CD4-positive, CD25-positive, alpha-beta regulatory T cell (primary cell): Measurements from ENCODE around the gene AP4B1. TPM values are rescaled to one million over a fixed set of nuclear protein-coding genes. Genes with fewer than 3 reads are reported as not detected.
A peak's percentile ranks its signal among the peaks of the same experiment; 100 is the strongest.

Experiments
- ATAC-seq, 2 donors: fragments of 150-1000 bp; cut with Tn5 transposase; one replicate each; pipeline ENCODE4 v1.10.0; 2021; ENCODE audit warnings: low read depth in 2 of 2, moderate number of reproducible peaks in 2 of 2, moderate library complexity in 1 of 2
- DNase-seq, 3 donors: peaks; one replicate each; pipeline versions ENCODE4 v3.0.0 to v3.0.0-alpha.2; 2012 to 2022; ENCODE audit warnings: mixed read lengths in 1 of 3
- H3K27ac ChIP-seq: one replicate; pipeline ENCODE4 v1.7.0; 2013; ENCODE audit warnings: mild to moderate bottlenecking, low read length; ENCODE audit not compliant: insufficient read depth, poor library complexity, severe bottlenecking
- H3K27me3 ChIP-seq: one replicate; pipeline ENCODE4 v1.7.0; 2013; ENCODE audit warnings: low read length; ENCODE audit not compliant: control insufficient read depth, insufficient read depth
- H3K36me3 ChIP-seq: one replicate; pipeline ENCODE4 v1.7.0; 2013; ENCODE audit warnings: mild to moderate bottlenecking, low read length, moderate library complexity; ENCODE audit not compliant: control insufficient read depth, insufficient read depth
- H3K4me1 ChIP-seq: 2 replicates; pipeline ENCODE4 v1.7.0; 2013; ENCODE audit warnings: mild to moderate bottlenecking, low read length; ENCODE audit not compliant: insufficient read depth, control insufficient read depth, poor library complexity, severe bottlenecking
- H3K4me3 ChIP-seq: one replicate; pipeline ENCODE4 v1.7.0; 2013; ENCODE audit warnings: low read depth, mild to moderate bottlenecking, low read length, moderate library complexity
- H3K9me3 ChIP-seq, 2 experiments: 1 replicate in 1 of 2; 2 replicates in 1 of 2; pipeline ENCODE4 v1.7.0; 2013; ENCODE audit warnings: low read length in 2 of 2, mild to moderate bottlenecking in 1 of 2, moderate library complexity in 1 of 2; ENCODE audit not compliant: control insufficient read depth in 2 of 2
- H3K27ac Mint-ChIP-seq, 3 donors: one replicate each; pipeline ENCODE4 v1.8.0; 2020 to 2022; ENCODE audit warnings: mild to moderate bottlenecking in 3 of 3, mixed read lengths in 3 of 3, moderate library complexity in 2 of 3
- H3K27me3 Mint-ChIP-seq: one replicate; pipeline ENCODE4 v1.8.0; 2022; ENCODE audit warnings: mild to moderate bottlenecking, mixed read lengths
- H3K36me3 Mint-ChIP-seq: one replicate; pipeline ENCODE4 v1.8.0; 2020; ENCODE audit warnings: mixed read lengths
- H3K4me1 Mint-ChIP-seq, 4 donors: one replicate each; pipeline ENCODE4 v1.8.0; 2020 to 2022; ENCODE audit warnings: mixed read lengths in 4 of 4, mild to moderate bottlenecking in 1 of 4
- H3K4me3 Mint-ChIP-seq, 4 donors: one replicate each; pipeline ENCODE4 v1.8.0; 2020 to 2022; ENCODE audit warnings: mild to moderate bottlenecking in 4 of 4, mixed read lengths in 4 of 4, moderate library complexity in 3 of 4
- H3K9me3 Mint-ChIP-seq, 7 donors: one replicate each; pipeline ENCODE4 v1.8.0; 2020 to 2022; ENCODE audit warnings: mixed read lengths in 7 of 7, mild to moderate bottlenecking in 3 of 7, moderate library complexity in 2 of 7
- polyA plus RNA-seq, 4 donors: library from polyadenylated mRNA; unstranded; fragments of 300-500 nt; fragmentation: Illumina TruSeq; gene quantifications; one replicate each; pipeline ENCODE4 v1.2.3, GENCODE V29; 2021
- total RNA-seq: library from RNA; stranded (reverse); gene quantifications from one replicate; pipeline ENCODE4 v1.2.3, GENCODE V29; 2022

The AP4B1 gene
- total and polyA plus RNA-seq, 5 donors from 2014 or later: 12.9 to 53.6 (median 15.9) TPM

DNA sequence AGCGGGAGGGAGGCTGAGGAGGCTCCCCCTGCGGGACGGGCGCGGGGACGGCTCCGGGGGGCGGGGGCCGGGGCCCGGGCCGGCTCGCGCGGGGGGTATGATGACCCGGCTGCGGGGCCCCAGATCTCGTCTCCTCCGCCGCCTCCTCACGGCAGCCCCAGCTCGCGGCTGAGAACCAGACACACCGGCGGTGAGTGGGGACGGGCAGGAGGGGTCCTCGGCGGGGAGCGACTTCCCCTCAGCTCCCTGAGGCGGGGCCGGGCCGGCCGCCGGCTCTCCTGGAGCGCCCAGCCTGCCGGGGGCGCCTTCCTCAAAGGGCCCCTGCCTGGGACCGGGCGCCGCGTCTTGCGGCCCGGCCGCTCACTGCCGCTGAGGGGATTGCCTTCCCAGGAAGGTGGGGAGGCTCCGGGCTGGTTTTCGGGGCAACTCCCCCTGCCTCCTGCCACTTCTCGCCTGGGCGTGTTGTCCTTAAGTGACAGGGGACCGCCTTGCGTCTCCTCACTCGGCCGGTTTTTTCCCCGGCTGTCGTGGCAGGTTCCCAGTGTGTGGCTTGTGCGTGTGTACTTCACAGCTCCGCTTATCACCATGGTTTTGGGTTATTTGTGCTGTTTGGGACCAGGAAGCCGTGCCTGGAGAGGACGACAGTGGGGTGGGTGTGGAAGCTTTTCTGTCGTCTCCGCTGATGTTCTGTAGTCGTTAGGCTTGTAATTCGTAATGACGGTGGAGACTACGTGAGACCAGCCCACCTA lies 25.3 kb upstream of the AP4B1 start:
- H3K27ac Mint-ChIP-seq: peak overlapping the region; percentile 94 to 100 (median 98)
- ATAC-seq: peak; percentile 26 to 33
- peak overlapping the region; percentile 96 to 99 (median 98) for H3K4me3 Mint-ChIP-seq
- H3K27me3 ChIP-seq: no peaks in the 10 kb centered on the region
- H3K27ac ChIP-seq: peak overlapping the region; percentile 98
- peaks cover 42 to 60% (median 52%) of the 10 kb centered on the region in 4 donors for H3K4me1 Mint-ChIP-seq
- no peaks in the 10 kb centered on the region for H3K27me3 Mint-ChIP-seq
- no peaks in the 10 kb centered on the region for H3K9me3 ChIP-seq
- peaks cover 17% of the 10 kb centered on the region for H3K36me3 Mint-ChIP-seq
- H3K4me3 ChIP-seq: peak overlapping the region; percentile 95
- peak; percentile 59 to 75 (median 69) for DNase-seq
- H3K36me3 ChIP-seq: no peaks in the 10 kb centered on the region
- no peaks in the 10 kb centered on the region for H3K9me3 Mint-ChIP-seq
- peaks cover 52% of the 10 kb centered on the region for H3K4me1 ChIP-seq

DNA sequence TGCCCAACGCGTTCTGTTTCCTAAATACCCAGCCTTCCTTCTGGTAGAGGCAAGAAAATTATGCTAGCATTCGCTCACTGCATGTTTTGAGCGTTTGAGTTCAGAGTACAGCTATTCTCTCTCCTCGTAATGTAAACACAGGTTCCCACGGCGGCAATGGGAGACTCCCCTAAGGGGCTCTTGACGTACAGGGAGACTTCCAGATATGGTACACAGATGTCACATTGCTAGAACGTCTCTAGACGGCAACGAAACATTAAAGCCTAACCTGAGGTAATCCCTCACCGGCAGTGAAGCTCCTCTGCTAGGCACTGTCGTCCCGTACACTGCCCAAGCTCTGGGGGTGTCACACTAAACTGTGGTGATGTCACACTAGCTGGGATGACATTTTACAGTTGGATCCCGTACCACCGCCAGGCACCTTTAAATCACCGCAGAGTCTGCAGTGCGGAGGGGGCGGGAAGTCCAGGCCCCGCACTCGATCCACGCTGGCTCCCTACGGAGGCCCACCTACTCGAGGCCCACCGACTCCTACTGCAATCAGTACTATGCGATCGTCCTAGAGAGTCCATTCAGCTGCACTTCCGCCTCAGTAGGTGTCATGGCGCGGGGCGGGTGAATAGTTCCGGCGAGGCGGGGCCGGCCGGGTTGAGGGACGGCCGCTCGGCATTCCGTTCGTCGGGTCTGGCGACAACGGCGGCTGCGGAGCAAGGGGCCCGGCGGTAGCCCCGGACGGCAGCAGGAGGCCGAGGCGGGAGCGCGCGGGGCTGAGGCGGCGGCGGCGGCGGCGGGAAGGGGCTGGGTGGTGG lies 24.5 kb upstream of the AP4B1 start, which contains the start of gene HIPK1:
TSS of gene HIPK1 (plus strand) at position 384 of the 809 bp plus-strand sequence.
- H3K4me1 ChIP-seq: peaks cover 48% of the 10 kb centered on the region
- no peaks in the 10 kb centered on the region for H3K27me3 ChIP-seq
- H3K36me3 Mint-ChIP-seq: peaks cover 15% of the 10 kb centered on the region
- no peaks in the 10 kb centered on the region for H3K9me3 Mint-ChIP-seq
- DNase-seq: peak; percentile 88 to 94 (median 93)
- ATAC-seq: peak; percentile 80 to 84
- peaks cover 39 to 56% (median 49%) of the 10 kb centered on the region in 4 donors for H3K4me1 Mint-ChIP-seq
- peak within 1 kb of the TSS; percentile 98 to 99 (median 99) for H3K4me3 Mint-ChIP-seq
- no peaks in the 10 kb centered on the region for H3K36me3 ChIP-seq
- no peaks in the 10 kb centered on the region for H3K9me3 ChIP-seq
- peak within 1 kb of the TSS; percentile 96 for H3K4me3 ChIP-seq
- H3K27ac Mint-ChIP-seq: peak within 1 kb of the TSS; percentile 99 to 100 (median 100)
- H3K27me3 Mint-ChIP-seq: no peaks in the 10 kb centered on the region
- peak within 1 kb of the TSS; percentile 98 for H3K27ac ChIP-seq

DNA sequence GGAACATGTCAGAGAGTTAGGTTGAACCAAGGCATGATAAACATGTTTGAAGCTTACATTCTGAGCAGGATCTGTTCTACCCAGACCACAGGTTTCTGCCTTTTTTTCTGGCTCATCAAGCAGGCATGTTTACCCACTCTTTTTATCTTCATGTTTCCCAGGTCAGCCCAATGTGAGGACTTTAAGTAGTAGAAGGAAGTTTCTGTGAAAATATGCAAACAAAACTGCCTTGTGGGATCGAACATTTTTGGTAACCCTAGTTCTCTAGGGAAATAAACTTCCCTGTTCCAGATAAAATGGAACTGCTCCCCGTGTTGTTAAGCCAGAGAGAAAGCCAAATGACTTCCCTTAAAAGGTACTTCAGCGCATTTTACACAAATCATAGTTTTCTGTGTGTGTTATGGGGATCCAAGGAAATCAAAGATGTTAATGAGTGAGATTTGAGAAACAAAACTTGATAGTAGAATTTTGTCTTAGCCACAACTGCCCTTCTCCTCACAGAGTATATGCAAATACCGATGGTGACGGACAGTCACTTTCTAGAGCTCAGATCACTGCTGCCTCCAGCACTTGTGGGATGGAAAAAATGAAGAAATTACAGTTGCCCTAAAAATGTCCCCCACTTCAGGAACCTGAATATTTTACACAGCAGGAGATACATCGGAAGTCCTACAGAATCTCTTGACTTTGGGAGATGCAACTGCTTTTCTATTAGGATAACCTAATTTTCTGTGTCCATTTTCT lies 23.8 kb upstream of the AP4B1 start:
- no peaks in the 10 kb centered on the region for H3K27me3 ChIP-seq
- peaks cover under 1% of the 10 kb centered on the region for H3K27me3 Mint-ChIP-seq
- H3K4me1 Mint-ChIP-seq: peaks cover 33 to 48% (median 42%) of the 10 kb centered on the region in 4 donors
- peak overlapping the region; percentile 99 to 100 (median 100) for H3K27ac Mint-ChIP-seq
- H3K4me1 ChIP-seq: peaks cover 41% of the 10 kb centered on the region
- H3K27ac ChIP-seq: peak overlapping the region; percentile 98
- H3K9me3 ChIP-seq: no peaks in the 10 kb centered on the region
- no peaks in the 10 kb centered on the region for H3K36me3 ChIP-seq
- no peaks in the 10 kb centered on the region for H3K9me3 Mint-ChIP-seq
- peak overlapping the region; percentile 96 for H3K4me3 ChIP-seq
- peak overlapping the region; percentile 96 to 99 (median 99) for H3K4me3 Mint-ChIP-seq
- ATAC-seq (no peak), DNase-seq (no peak)
- peaks cover 8% of the 10 kb centered on the region for H3K36me3 Mint-ChIP-seq

DNA sequence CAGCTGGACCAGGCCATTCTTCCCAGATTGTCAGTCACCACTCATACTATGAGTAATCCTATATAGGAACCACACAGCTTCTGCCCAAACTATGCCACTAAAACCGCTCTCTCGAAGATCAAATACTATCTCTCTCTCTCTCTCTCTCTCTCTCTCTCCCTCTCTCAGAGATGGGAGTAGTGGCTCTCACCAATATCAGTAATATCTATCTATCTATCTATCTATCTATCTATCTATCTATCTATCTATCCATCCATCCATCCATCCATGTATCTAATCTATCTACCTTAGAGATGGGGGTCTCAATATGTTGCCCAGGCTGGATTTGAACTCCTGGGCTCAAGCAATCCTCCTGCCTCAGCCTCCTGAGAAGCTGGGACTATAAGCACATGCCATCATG lies 19.9 kb upstream of the AP4B1 start:
- DNase-seq (no peak), ATAC-seq (no peak)
- H3K36me3 ChIP-seq: no peaks in the 10 kb centered on the region
- H3K36me3 Mint-ChIP-seq: no peaks in the 10 kb centered on the region
- no peak overlapping the region for H3K27ac ChIP-seq
- peak overlapping the region in 1 of 4 donors; percentile 74 for H3K4me3 Mint-ChIP-seq
- H3K27me3 Mint-ChIP-seq: peaks cover 11% of the 10 kb centered on the region
- no peaks in the 10 kb centered on the region for H3K9me3 Mint-ChIP-seq
- no peak overlapping the region for H3K27ac Mint-ChIP-seq
- peaks cover 10% of the 10 kb centered on the region for H3K4me1 ChIP-seq
- no peaks in the 10 kb centered on the region for H3K27me3 ChIP-seq
- H3K9me3 ChIP-seq: no peaks in the 10 kb centered on the region
- H3K4me3 ChIP-seq: no peak overlapping the region
- peaks cover 11 to 17% (median 14%) of the 10 kb centered on the region in 4 donors for H3K4me1 Mint-ChIP-seq

DNA sequence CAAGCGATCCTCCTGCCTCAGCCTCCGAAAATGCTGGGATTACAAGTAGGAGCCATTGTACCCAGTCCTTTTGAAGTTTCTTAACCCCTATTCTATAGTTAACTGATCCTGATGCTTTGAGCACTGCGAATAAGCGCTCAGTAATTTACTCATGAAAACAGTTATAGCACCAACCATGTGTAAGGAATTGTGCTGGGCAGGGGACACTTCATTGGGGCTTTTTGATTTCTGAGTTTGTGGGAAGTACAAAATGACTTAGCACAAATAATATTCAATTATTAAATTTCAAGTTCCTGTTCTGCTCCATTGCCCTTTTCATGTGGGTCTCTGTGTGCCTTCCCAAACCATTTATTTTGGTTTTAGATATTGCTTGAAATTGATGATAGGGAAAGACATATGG lies 18.4 kb upstream of the AP4B1 start:
- no peaks in the 10 kb centered on the region for H3K9me3 Mint-ChIP-seq
- Histone ChIP-seq H3K27me3 (no peaks in the 10 kb centered on the region), H3K27ac (no peak overlapping the region), H3K4me1 (no peaks in the 10 kb centered on the region), H3K4me3 (no peak overlapping the region), H3K36me3 (no peaks in the 10 kb centered on the region), H3K9me3 (no peaks in the 10 kb centered on the region)
- ATAC-seq (no peak), DNase-seq (no peak)
- peaks cover 4 to 9% (median 5%) of the 10 kb centered on the region in 4 donors for H3K4me1 Mint-ChIP-seq
- H3K4me3 Mint-ChIP-seq: no peak overlapping the region
- H3K27me3 Mint-ChIP-seq: peaks cover 21% of the 10 kb centered on the region
- peaks cover 4% of the 10 kb centered on the region for H3K36me3 Mint-ChIP-seq
- no peak overlapping the region for H3K27ac Mint-ChIP-seq

DNA sequence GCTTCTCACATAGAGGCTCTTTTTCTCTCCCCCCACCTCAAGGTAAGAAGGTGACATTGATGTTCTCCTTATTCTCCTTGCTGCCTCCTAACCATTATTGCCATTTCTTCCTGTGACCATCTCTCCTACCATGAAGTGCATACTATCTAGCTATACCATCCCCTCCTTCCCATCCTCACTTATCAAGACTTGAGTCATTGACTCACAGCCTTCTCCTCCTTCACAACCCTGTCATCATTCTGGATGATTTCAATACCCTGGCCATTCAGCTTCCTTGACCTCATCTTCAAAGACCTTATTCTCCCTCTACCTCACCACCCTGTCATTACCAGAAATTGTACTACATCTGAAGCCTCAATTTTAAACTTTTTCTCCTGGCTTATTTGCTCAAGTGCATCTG lies 13.6 kb upstream of the AP4B1 start:
- ATAC-seq (no peak), DNase-seq (no peak)
- Mint-ChIP-seq H3K27me3 (peaks cover 20% of the 10 kb centered on the region), H3K4me1 (peaks cover 0 to 7% (median 3%) of the 10 kb centered on the region in 4 donors), H3K27ac (peak overlapping the region in 2 of 3 donors; percentile 52 to 76), H3K4me3 (peak overlapping the region in 2 of 4 donors; percentile 47 to 63), H3K9me3 (peaks cover 0 to 1% (median 0%) of the 10 kb centered on the region in 7 donors), H3K36me3 (peaks cover 14% of the 10 kb centered on the region)
- no peaks in the 10 kb centered on the region for H3K36me3 ChIP-seq
- no peaks in the 10 kb centered on the region for H3K27me3 ChIP-seq
- H3K9me3 ChIP-seq: no peaks in the 10 kb centered on the region
- no peak overlapping the region for H3K27ac ChIP-seq
- no peaks in the 10 kb centered on the region for H3K4me1 ChIP-seq
- no peak overlapping the region for H3K4me3 ChIP-seq

DNA sequence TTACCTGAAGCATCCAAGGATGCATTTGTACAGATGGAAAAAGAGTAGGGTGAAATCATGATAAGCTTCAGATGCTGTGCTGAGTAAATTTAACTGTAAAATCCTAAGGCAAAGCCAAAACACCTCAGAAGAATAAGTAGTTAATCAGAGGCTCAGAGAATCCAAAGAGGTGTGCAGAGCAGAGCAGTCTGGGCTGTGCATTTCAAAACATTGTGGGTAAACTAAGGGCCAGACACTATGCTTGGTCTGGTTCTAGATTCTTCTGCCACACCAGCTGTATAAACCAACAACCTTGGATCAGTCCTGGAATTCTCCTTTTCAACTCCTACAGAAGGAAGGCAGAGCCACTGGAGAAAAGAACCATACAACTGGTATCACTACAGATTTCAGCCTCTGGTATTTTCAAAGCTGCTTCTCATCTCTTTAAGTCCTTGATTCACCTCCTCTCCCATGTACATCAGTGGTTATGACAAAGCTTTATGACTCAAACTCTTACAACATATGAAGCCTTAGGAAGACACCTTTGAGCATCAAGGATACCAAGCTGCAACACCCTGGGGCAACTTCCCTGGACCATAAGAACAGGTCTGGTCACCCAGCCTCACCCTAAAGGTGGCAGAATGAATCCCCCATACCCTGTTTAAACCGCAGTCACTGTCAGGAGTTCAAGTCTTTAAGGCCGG lies 12.9 kb upstream of the AP4B1 start:
- peaks cover 0 to 7% (median 3%) of the 10 kb centered on the region in 4 donors for H3K4me1 Mint-ChIP-seq
- no peak for ATAC-seq

More for the DNA sequence above, 12.9 kb upstream of the AP4B1 start:
- H3K9me3 ChIP-seq: no peaks in the 10 kb centered on the region
- no peaks in the 10 kb centered on the region for H3K4me1 ChIP-seq
- H3K4me3 ChIP-seq: no peak overlapping the region
- no peak overlapping the region for H3K27ac ChIP-seq
- DNase-seq: no peak
- Mint-ChIP-seq H3K27ac (peak overlapping the region in 1 of 3 donors; percentile 52), H3K4me3 (peak overlapping the region in 1 of 4 donors; percentile 47), H3K36me3 (peaks cover 14% of the 10 kb centered on the region), H3K27me3 (peaks cover 13% of the 10 kb centered on the region), H3K9me3 (peaks cover 0 to 1% (median 0%) of the 10 kb centered on the region in 7 donors)
- H3K36me3 ChIP-seq: peaks cover 3% of the 10 kb centered on the region
- H3K27me3 ChIP-seq: no peaks in the 10 kb centered on the region
